ENCODE data around the gene LOXL1. TPM values are rescaled to one million over a fixed set of nuclear protein-coding genes. Genes with fewer than 3 reads are reported as not detected.
A peak's percentile ranks its signal among the peaks of the same experiment; 100 is the strongest.

Gene LOXL1
- total RNA-seq, 1 donor from 2014 or later, result 25.1 TPM

GRCh38 chr15:73889762-73890124, 36.5 kb upstream of the LOXL1 start:
- no peak overlapping the region for H3K4me3 Mint-ChIP-seq
- H3K36me3 Mint-ChIP-seq, result no peaks in the 10 kb centered on the region
- H3K9me3 Mint-ChIP-seq, result no peaks in the 10 kb centered on the region
- no peak for DNase-seq (ENCODE audit: extremely low spot score, unreplicated experiment)
- peaks cover 45% of the 10 kb centered on the region for H3K27me3 Mint-ChIP-seq
- peaks cover 6% of the 10 kb centered on the region for H3K4me1 Mint-ChIP-seq (ENCODE audit: unreplicated experiment)
- no peak overlapping the region for H3K27ac Mint-ChIP-seq
- no peak for TF ChIP-seq CTCF (conservative IDR thresholded peaks at IDR 0.05)

- Mint-ChIP-seq H3K4me3 (no peak overlapping the region), H3K36me3 (no peaks in the 10 kb centered on the region), H3K9me3 (no peaks in the 10 kb centered on the region), H3K27me3 (peaks cover 47% of the 10 kb centered on the region), H3K4me1 (ENCODE audit: unreplicated experiment) (peaks cover 6% of the 10 kb centered on the region), H3K27ac (no peak overlapping the region)
- TF ChIP-seq CTCF (conservative IDR thresholded peaks at IDR 0.05), result no peak
- DNase-seq (ENCODE audit: extremely low spot score, unreplicated experiment), result no peak
These were observed 34.6 kb upstream of the LOXL1 start for GRCh38 chr15:73891328-73892315.

- peaks cover 43% of the 10 kb centered on the region for H3K27me3 Mint-ChIP-seq
- H3K4me3 Mint-ChIP-seq, result no peak overlapping the region
These were observed 33.6 kb upstream of the LOXL1 start for GRCh38 chr15:73892446-73893226.

GRCh38 chr15:73894133-73894814, 32.0 kb upstream of the LOXL1 start:
- Mint-ChIP-seq H3K4me1 (ENCODE audit: unreplicated experiment) (peaks cover 7% of the 10 kb centered on the region), H3K4me3 (no peak overlapping the region), H3K36me3 (no peaks in the 10 kb centered on the region), H3K9me3 (no peaks in the 10 kb centered on the region), H3K27ac (no peak overlapping the region), H3K27me3 (peaks cover 31% of the 10 kb centered on the region)
- no peak for DNase-seq (ENCODE audit: extremely low spot score, unreplicated experiment)
- TF ChIP-seq CTCF (conservative IDR thresholded peaks at IDR 0.05), result no peak

More at GRCh38 chr15:73892446-73893226, 33.6 kb upstream of the LOXL1 start:
- H3K27ac Mint-ChIP-seq, result no peak overlapping the region
- H3K36me3 Mint-ChIP-seq, result no peaks in the 10 kb centered on the region
- no peaks in the 10 kb centered on the region for H3K9me3 Mint-ChIP-seq
- no peak for DNase-seq (ENCODE audit: extremely low spot score, unreplicated experiment)
- TF ChIP-seq CTCF (conservative IDR thresholded peaks at IDR 0.05), result no peak
- peaks cover 6% of the 10 kb centered on the region for H3K4me1 Mint-ChIP-seq (ENCODE audit: unreplicated experiment)

GRCh38 chr15:73897441-73898261, 28.6 kb upstream of the LOXL1 start:
- DNase-seq (ENCODE audit: extremely low spot score, unreplicated experiment), result no peak
- no peak overlapping the region for H3K27ac Mint-ChIP-seq
- peaks cover 18% of the 10 kb centered on the region for H3K27me3 Mint-ChIP-seq
- peaks cover 10% of the 10 kb centered on the region for H3K4me1 Mint-ChIP-seq (ENCODE audit: unreplicated experiment)
- H3K4me3 Mint-ChIP-seq, result no peak overlapping the region
- TF ChIP-seq CTCF (conservative IDR thresholded peaks at IDR 0.05), result peak; percentile 84
- H3K36me3 Mint-ChIP-seq, result no peaks in the 10 kb centered on the region
- no peaks in the 10 kb centered on the region for H3K9me3 Mint-ChIP-seq
